Activated CD8-positive, alpha-beta T cell treated with anti-CD3 and anti-CD28 coated beads for 36 hours (primary cell): ENCODE results near the gene SVOPL. TPM values are rescaled to one million over a fixed set of nuclear protein-coding genes. Genes with fewer than 3 reads are reported as not detected.
"Not testable (repeated sequence)": the region's sequence is repeated elsewhere in the genome, so short reads cannot be mapped to it uniquely, and the experiment has no call there.

ENCODE experiments used
- ATAC-seq: fragments of 200-7000 bp; cut with Tn5 transposase; one replicate; pipeline ENCODE4 v1.10.0; 2021; ENCODE audit warnings: mild to moderate bottlenecking, moderate library complexity
- CTCF ChIA-PET: fragments of 350-600 bp; sonication (Branson Sonifier 250); formaldehyde crosslinking; loops from one replicate; lab custom pipeline; 2021; ENCODE audit warnings: antibody characterized with exemption; lab: Charles Lee
- POLR2A ChIA-PET: fragments of 350-600 bp; sonication (Branson Sonifier 250); formaldehyde crosslinking; loops from one replicate; lab custom pipeline; 2021; ENCODE audit warnings: antibody characterized with exemption; lab: Charles Lee
- DNase-seq: peaks from one replicate; pipeline ENCODE4 v3.0.0-alpha.2; 2020
- H3K27ac Mint-ChIP-seq: one replicate; pipeline ENCODE4 v1.8.0; 2021; ENCODE audit warnings: mild to moderate bottlenecking, mixed read lengths
- H3K27me3 Mint-ChIP-seq: one replicate; pipeline ENCODE4 v1.8.0; 2021; ENCODE audit warnings: mixed read lengths
- H3K36me3 Mint-ChIP-seq: one replicate; pipeline ENCODE4 v1.8.0; 2021; ENCODE audit warnings: low read depth, mixed read lengths
- H3K4me1 Mint-ChIP-seq: one replicate; pipeline ENCODE4 v1.8.0; 2021; ENCODE audit warnings: low read depth, mixed read lengths
- H3K4me3 Mint-ChIP-seq: one replicate; pipeline ENCODE4 v1.8.0; 2021; ENCODE audit warnings: mild to moderate bottlenecking, moderate library complexity, mixed read lengths
- H3K9me3 Mint-ChIP-seq: one replicate; pipeline ENCODE4 v1.8.0; 2021; ENCODE audit warnings: mixed read lengths
- intact Hi-C: fragments of 100-400 bp; cut with micrococcal nuclease; formaldehyde crosslinking; loops from one replicate; pipeline ENCODE4 v1.10.0; 2022
- total RNA-seq, 2 experiments: library from RNA; stranded (reverse); gene quantifications; one replicate each; pipeline ENCODE4 v1.2.3, GENCODE V29; 2021
- TF ChIP-seq, protein P1 (sequence below): fragments of 200-600 bp; IDR thresholded peaks from one replicate; pipeline ENCODE4 v1.8.0; 2022; ENCODE audit warnings: antibody characterized with exemption, mild to moderate bottlenecking

Gene SVOPL
- total RNA-seq, 2 experiments from 2014 or later = 0.78 TPM; not detected in 1

DNA sequence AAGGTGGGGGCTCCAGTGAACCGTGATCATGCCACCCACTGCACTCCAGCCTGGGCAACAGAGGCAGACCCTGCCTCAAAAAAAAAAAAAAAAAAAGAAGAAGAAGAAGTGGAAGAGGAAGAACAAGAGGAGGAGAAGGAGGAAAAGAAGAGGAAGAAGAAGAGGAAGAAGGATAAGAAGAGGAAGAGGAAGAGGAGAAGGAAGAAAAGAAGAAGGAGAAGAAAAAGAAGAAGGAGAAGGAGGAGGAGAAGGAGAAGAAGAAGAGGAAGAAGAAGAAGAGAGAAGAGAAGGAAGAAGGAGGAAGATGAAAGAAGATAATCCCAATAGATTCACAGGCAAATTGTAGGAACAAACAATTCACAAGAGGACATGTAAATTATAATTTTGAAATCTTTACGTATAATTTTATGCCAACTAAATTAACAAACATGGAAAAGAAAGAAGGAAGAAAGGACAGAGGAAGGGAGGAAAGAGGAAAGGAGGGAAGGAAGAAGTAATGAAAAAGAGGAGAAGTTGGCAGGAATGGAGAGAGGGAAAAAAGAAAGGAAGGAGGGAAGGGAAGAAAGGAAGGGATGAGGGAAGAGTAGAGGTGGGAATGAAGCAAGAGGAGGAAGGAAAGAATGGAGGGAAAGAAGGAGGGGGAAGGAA lies 3.5 kb downstream of the SVOPL start:
- no peaks in the 10 kb centered on the region for H3K27me3 Mint-ChIP-seq

DNA sequence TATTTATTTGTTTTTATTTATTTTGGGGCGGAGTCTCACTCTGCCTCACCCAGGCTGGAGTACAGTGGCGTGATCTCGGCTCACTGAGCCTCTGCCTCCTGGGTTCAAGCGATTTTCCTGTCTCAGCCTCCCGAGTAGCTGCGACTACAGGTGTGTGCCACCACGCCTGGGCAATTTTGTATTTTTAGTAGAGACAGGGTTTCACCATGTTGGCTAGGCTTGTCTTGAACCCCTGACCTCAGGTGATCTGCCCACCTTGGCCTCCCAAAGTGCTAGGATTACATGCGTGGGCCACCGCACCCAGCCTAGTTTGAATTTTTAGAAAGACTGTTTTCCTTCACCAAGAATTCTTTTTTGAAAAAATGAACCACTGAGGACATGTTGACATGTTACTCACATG lies 5.4 kb downstream of the SVOPL start:
- H3K9me3 Mint-ChIP-seq, H3K27me3 Mint-ChIP-seq, intact Hi-C loops, DNase-seq, ATAC-seq, POLR2A ChIA-PET, H3K36me3 Mint-ChIP-seq, H3K27ac Mint-ChIP-seq, H3K4me3 Mint-ChIP-seq, H3K4me1 Mint-ChIP-seq, CTCF ChIA-PET: not testable (repeated sequence)

More for the DNA sequence above, 3.5 kb downstream of the SVOPL start:
- TF ChIP-seq, protein P1, sequence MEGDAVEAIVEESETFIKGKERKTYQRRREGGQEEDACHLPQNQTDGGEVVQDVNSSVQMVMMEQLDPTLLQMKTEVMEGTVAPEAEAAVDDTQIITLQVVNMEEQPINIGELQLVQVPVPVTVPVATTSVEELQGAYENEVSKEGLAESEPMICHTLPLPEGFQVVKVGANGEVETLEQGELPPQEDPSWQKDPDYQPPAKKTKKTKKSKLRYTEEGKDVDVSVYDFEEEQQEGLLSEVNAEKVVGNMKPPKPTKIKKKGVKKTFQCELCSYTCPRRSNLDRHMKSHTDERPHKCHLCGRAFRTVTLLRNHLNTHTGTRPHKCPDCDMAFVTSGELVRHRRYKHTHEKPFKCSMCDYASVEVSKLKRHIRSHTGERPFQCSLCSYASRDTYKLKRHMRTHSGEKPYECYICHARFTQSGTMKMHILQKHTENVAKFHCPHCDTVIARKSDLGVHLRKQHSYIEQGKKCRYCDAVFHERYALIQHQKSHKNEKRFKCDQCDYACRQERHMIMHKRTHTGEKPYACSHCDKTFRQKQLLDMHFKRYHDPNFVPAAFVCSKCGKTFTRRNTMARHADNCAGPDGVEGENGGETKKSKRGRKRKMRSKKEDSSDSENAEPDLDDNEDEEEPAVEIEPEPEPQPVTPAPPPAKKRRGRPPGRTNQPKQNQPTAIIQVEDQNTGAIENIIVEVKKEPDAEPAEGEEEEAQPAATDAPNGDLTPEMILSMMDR = no peak
- ATAC-seq (no peak), DNase-seq (no peak)
- no peak overlapping the region for H3K27ac Mint-ChIP-seq
- ChIA-PET CTCF (no interaction called here), POLR2A (no interaction called here)
- no peaks in the 10 kb centered on the region for H3K36me3 Mint-ChIP-seq
- no peaks in the 10 kb centered on the region for H3K9me3 Mint-ChIP-seq
- H3K4me3 Mint-ChIP-seq = no peak overlapping the region
- intact Hi-C loops = no loop called here
- no peaks in the 10 kb centered on the region for H3K4me1 Mint-ChIP-seq

DNA sequence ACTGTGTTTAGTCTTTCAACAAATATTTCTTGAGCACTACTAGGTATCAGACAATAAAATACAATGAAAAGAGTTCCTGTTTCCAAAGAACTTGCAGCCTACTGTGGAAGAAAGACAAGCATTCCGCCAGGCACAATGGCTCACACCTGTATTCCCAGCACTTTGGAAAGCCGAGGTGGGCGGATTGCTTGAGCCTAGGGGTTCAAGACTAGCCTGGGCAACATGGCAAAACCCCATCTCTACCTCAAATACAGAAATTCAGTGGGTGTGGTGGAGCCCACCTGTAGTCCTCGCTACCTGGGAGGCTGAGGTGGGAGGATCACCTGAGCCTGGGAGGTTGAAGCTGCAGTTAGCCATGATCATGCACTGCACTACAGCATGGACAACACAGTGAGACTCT lies 6.1 kb downstream of the SVOPL start:
- CTCF ChIA-PET = no interaction called here
- no peaks in the 10 kb centered on the region for H3K27me3 Mint-ChIP-seq

DNA sequence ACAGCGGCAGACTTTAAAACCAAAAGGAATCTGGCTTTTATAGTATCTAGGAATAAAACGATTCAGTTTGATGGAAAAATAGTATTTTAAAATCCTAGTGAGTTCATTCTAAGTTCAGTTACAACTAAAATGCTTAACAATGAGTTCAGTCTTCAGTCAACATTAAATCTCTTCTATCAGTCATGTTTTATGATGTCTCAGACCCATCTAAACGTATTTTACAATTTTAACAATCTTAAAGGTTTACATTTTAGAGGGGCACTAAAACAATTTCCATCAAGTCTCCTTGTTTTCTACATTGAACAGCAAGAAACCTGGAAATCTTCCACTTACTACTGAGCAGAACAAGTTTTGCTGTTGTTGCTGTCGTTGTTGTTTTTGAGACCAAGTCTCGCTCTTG lies 10.0 kb downstream of the SVOPL start:
- intact Hi-C loops = no loop called here
- CTCF ChIA-PET = no interaction called here
- H3K27ac Mint-ChIP-seq = no peak overlapping the region
- POLR2A ChIA-PET = no interaction called here
- DNase-seq (no peak), ATAC-seq (no peak)
- TF ChIP-seq, protein P1 = no peak
- H3K36me3 Mint-ChIP-seq = no peaks in the 10 kb centered on the region
- H3K9me3 Mint-ChIP-seq = no peaks in the 10 kb centered on the region
- H3K4me1 Mint-ChIP-seq = no peaks in the 10 kb centered on the region
- H3K27me3 Mint-ChIP-seq = no peaks in the 10 kb centered on the region
- H3K4me3 Mint-ChIP-seq = no peak overlapping the region

More for the DNA sequence above, 6.1 kb downstream of the SVOPL start:
- ATAC-seq (no peak), DNase-seq (no peak)
- Mint-ChIP-seq H3K36me3 (no peaks in the 10 kb centered on the region), H3K9me3 (no peaks in the 10 kb centered on the region), H3K4me3 (no peak overlapping the region), H3K27ac (no peak overlapping the region), H3K4me1 (no peaks in the 10 kb centered on the region)
- intact Hi-C loops = no loop called here
- POLR2A ChIA-PET = no interaction called here
- TF ChIP-seq, protein P1 = no peak

DNA sequence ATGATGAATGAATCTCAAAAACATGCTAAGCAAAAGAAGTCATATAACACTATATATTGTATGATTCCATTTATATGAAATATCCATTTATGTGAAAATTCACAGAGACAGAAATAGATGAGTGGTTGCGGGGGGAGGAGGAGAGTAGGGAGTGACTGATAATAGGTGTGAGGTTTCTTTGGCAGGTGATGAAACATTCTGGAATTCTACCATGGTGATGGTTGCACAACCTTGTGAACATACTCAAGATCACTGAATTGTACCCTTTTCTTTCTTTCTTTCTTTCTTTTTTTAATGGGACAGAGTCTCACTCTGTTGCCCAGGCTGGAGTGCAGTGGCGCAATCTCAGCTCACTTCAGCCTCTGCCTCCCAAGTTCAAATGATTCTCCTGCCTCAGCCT lies 10.7 kb downstream of the SVOPL start:
- Mint-ChIP-seq H3K4me1 (no peaks in the 10 kb centered on the region), H3K4me3 (no peak overlapping the region), H3K27ac (no peak overlapping the region), H3K27me3 (no peaks in the 10 kb centered on the region), H3K36me3 (no peaks in the 10 kb centered on the region), H3K9me3 (no peaks in the 10 kb centered on the region)
- TF ChIP-seq, protein P1 = no peak
- no peak for ATAC-seq
- intact Hi-C loops = no loop called here
- ChIA-PET CTCF (no interaction called here), POLR2A (no interaction called here)
- no peak for DNase-seq

DNA sequence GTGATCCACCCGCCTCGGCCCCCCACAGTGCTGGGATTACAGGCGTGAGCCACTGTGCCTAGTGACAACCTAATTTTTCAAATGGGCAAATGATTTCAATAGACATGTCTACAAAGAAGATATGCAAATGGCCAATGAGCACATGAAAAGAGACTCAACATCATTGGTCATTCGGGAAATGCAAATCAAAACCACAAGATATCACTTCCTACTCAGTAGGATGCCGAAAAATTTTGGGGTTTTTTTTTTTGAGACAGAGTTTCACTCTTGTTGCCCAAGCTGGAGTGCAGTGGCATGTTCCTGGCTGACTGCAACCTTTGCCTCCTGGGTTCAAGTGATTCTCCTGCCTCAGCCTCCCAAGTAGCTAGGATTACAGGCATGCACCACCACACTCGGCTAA lies 13.1 kb downstream of the SVOPL start:
- H3K27me3 Mint-ChIP-seq, H3K4me3 Mint-ChIP-seq, H3K27ac Mint-ChIP-seq, POLR2A ChIA-PET, H3K4me1 Mint-ChIP-seq, CTCF ChIA-PET, H3K36me3 Mint-ChIP-seq, intact Hi-C loops, ATAC-seq, DNase-seq, H3K9me3 Mint-ChIP-seq: not testable (repeated sequence)
